OCI-LY7 (cell line): ENCODE data around the gene SAP30L. TPM values are rescaled to one million over a fixed set of nuclear protein-coding genes. Genes with fewer than 3 reads are reported as not detected.

ENCODE experiments used
- BruUV-seq: library from RNA; stranded (reverse); fragments of 400-500 nt; replicated peaks from 2 replicates; lab custom pipeline; 2021; lab: Mats Ljungman, UMichigan
- CTCF ChIA-PET: fragments of 300-600 bp; sonication (Branson Sonifier 250); formaldehyde crosslinking; loops from one replicate; lab custom pipeline; 2022; ENCODE audit warnings: antibody characterized with exemption; ENCODE audit not compliant: unreplicated experiment; lab: Charles Lee
- POLR2A ChIA-PET: fragments of 300-600 bp; sonication (Branson Sonifier 250); formaldehyde crosslinking; loops from one replicate; lab custom pipeline; 2022; ENCODE audit warnings: antibody characterized with exemption; lab: Charles Lee
- DNase-seq: peaks from one replicate; pipeline ENCODE4 v3.0.0-alpha.2; 2015; ENCODE audit warnings: low spot score
- H2AFZ ChIP-seq: fragments of 200-600 bp; sonication (generic), shearing (Covaris generic); 2 replicates; pipeline ENCODE4 v1.6.1; 2014; ENCODE audit warnings: mild to moderate bottlenecking, antibody characterized with exemption, low read length, moderate library complexity
- H3K27ac ChIP-seq: fragments of 200-600 bp; sonication (generic); 2 replicates; pipeline ENCODE4 v1.5.1; 2014; ENCODE audit warnings: mixed run types, low read depth, mild to moderate bottlenecking, moderate library complexity, low read length, inconsistent platforms; ENCODE audit not compliant: poor library complexity, severe bottlenecking
- H3K36me3 ChIP-seq: fragments of 200-600 bp; sonication (generic); 2 replicates; pipeline ENCODE4 v1.6.1; 2014; ENCODE audit warnings: mild to moderate bottlenecking, antibody characterized with exemption, low read length, moderate library complexity, mixed read lengths; ENCODE audit not compliant: insufficient read depth
- H3K4me1 ChIP-seq: fragments of 200-600 bp; sonication (generic); 2 replicates; pipeline ENCODE4 v1.5.1; 2014; ENCODE audit warnings: mild to moderate bottlenecking, low read length; ENCODE audit not compliant: insufficient read depth, poor library complexity, severe bottlenecking
- H3K4me2 ChIP-seq: fragments of 200-600 bp; sonication (generic); 2 replicates; pipeline ENCODE4 v1.6.1; 2014; ENCODE audit warnings: mild to moderate bottlenecking, low read length
- H3K4me3 ChIP-seq: fragments of 200-600 bp; sonication (generic); 2 replicates; pipeline ENCODE4 v1.5.1; 2014; ENCODE audit warnings: mild to moderate bottlenecking, low read depth, low read length; ENCODE audit not compliant: poor library complexity, severe bottlenecking
- H3K79me2 ChIP-seq: fragments of 200-600 bp; sonication (generic); 2 replicates; pipeline ENCODE4 v1.6.1; 2016; ENCODE audit warnings: low read depth, mild to moderate bottlenecking, low read length, moderate library complexity, mixed read lengths; ENCODE audit not compliant: insufficient read depth
- H3K9me2 ChIP-seq: fragments of 200-600 bp; sonication (generic); 2 replicates; pipeline ENCODE4 v1.6.1; 2016; ENCODE audit warnings: mild to moderate bottlenecking, low read length, mixed read lengths; ENCODE audit not compliant: insufficient read depth
- H3K9me3 ChIP-seq: fragments of 200-600 bp; sonication (generic); 2 replicates; pipeline ENCODE4 v1.6.1; 2014; ENCODE audit warnings: mild to moderate bottlenecking, mixed run types, low read length, mixed read lengths
- H4K20me1 ChIP-seq: fragments of 200-600 bp; sonication (generic); 2 replicates; pipeline ENCODE4 v1.6.1; 2014; ENCODE audit warnings: mild to moderate bottlenecking, antibody characterized with exemption, low read length, moderate library complexity, mixed read lengths; ENCODE audit not compliant: insufficient read depth
- EZH2phosphoT487 ChIP-seq: fragments of 200-600 bp; sonication (generic); IDR thresholded peaks from 2 replicates; pipeline ENCODE4 v1.6.1; 2018; ENCODE audit warnings: low read depth, borderline replicate concordance, mild to moderate bottlenecking, mixed run types, antibody characterized with exemption, low read length, moderate library complexity, mixed read lengths
- intact Hi-C: fragments of 100-400 bp; cut with micrococcal nuclease; formaldehyde crosslinking; loops from one replicate; pipeline ENCODE4 v1.10.0; 2022; ENCODE audit not compliant: unreplicated experiment
- total RNA-seq, 2 experiments: library from RNA; depleted of rRNA in 1 of 2; stranded (reverse); fragments of >200 nt in 1 of 2; shearing (Covaris generic) in 1 of 2; gene quantifications; 2 replicates each; pipeline ENCODE4 v1.2.3, GENCODE V29; 2014 to 2022
- TF ChIP-seq, protein P1 (sequence below): fragments of 200-600 bp; sonication (generic); conservative IDR thresholded peaks from 2 replicates; pipeline ENCODE4 v1.5.1; 2014; ENCODE audit warnings: mild to moderate bottlenecking, antibody characterized with exemption, low read length, moderate library complexity, mixed read lengths

SAP30L gene
- total RNA-seq, 2 experiments from 2014 or later = 37.5 to 38.7 TPM

DNA sequence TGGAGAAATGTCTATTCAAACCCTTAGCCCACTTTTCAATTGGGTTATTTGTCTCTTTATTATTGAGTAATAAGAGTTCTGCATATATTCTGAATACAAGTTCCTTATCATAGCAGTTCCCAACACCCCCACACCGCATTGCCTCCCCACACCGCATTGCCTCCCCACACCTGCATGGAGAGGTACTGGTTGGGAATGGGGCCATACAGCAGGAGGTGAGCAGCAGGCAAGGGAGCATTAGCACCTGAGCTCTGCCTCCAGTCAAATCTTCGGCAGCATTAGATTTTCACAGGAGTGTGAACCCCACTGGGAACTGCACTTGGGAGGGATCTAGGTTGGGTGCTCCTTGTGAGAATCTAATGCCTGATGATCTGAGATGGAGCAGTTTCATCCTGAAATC is 10.6 kb upstream of the SAP30L start:
- no peak for DNase-seq
- ChIA-PET POLR2A (interaction anchor here (0.6 kb wide), 1 partner anchor 1348 kb away, joined by 6 read pairs; no protein-coding TSS in a partner anchor), CTCF (no interaction called here)
- intact Hi-C loops = no loop called here
- Histone ChIP-seq H3K4me1 (no peaks in the 10 kb centered on the region), H2AFZ (no peak overlapping the region), H3K4me2 (no peak overlapping the region), H3K27ac (no peak overlapping the region), H3K9me3 (no peaks in the 10 kb centered on the region), H3K4me3 (no peak overlapping the region), H3K36me3 (peaks cover 52% of the 10 kb centered on the region), H4K20me1 (no peaks in the 10 kb centered on the region), H3K9me2 (no peaks in the 10 kb centered on the region), H3K79me2 (no peaks in the 10 kb centered on the region)
- no peak for TF ChIP-seq EZH2phosphoT487
- TF ChIP-seq, protein P1, sequence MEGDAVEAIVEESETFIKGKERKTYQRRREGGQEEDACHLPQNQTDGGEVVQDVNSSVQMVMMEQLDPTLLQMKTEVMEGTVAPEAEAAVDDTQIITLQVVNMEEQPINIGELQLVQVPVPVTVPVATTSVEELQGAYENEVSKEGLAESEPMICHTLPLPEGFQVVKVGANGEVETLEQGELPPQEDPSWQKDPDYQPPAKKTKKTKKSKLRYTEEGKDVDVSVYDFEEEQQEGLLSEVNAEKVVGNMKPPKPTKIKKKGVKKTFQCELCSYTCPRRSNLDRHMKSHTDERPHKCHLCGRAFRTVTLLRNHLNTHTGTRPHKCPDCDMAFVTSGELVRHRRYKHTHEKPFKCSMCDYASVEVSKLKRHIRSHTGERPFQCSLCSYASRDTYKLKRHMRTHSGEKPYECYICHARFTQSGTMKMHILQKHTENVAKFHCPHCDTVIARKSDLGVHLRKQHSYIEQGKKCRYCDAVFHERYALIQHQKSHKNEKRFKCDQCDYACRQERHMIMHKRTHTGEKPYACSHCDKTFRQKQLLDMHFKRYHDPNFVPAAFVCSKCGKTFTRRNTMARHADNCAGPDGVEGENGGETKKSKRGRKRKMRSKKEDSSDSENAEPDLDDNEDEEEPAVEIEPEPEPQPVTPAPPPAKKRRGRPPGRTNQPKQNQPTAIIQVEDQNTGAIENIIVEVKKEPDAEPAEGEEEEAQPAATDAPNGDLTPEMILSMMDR = no peak
- BruUV-seq = no TSS peak

DNA sequence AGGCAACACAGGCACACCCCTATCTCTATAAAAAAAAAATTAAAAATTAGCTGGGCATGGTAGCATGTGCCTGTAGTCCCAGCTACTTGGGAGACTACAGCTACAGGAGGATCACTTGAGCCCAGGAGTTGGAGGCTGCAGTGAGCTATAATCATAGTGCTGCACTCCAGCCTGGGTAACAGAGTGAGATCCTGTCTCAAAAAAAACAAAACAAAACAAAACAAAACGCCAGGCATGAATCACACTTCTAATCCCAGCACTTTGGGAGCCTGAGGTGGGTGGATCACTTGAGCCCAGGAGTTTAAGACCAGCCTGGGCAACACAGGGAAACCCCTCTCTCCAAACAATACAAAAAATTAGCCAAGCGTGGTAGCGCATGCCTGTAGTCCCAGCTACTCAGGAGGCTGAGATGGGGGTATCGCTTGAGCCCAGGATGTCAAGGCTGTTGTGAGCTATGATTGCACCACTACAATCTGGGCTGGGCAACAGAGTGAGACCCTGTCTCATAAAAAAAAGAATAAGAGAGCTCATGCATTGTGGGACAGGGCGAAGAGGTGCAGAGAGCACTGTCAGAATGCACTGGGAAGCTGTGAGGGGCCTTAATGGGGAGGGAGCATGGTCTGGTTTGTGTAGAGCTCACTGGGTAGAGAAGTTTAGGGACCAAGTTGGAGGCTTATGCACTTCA is 8.4 kb upstream of the SAP30L start:
- POLR2A ChIA-PET = no interaction called here
- intact Hi-C loops = no loop called here
- Histone ChIP-seq H4K20me1 (no peaks in the 10 kb centered on the region), H3K27ac (no peak overlapping the region), H3K9me3 (no peaks in the 10 kb centered on the region), H3K4me1 (no peaks in the 10 kb centered on the region), H3K79me2 (no peaks in the 10 kb centered on the region), H2AFZ (no peak overlapping the region), H3K9me2 (no peaks in the 10 kb centered on the region), H3K4me3 (no peak overlapping the region), H3K36me3 (peaks cover 74% of the 10 kb centered on the region), H3K4me2 (no peak overlapping the region)
- no peak for DNase-seq
- BruUV-seq = no TSS peak
- CTCF ChIA-PET = no interaction called here
- no peak for TF ChIP-seq EZH2phosphoT487
- TF ChIP-seq, protein P1 = no peak

DNA sequence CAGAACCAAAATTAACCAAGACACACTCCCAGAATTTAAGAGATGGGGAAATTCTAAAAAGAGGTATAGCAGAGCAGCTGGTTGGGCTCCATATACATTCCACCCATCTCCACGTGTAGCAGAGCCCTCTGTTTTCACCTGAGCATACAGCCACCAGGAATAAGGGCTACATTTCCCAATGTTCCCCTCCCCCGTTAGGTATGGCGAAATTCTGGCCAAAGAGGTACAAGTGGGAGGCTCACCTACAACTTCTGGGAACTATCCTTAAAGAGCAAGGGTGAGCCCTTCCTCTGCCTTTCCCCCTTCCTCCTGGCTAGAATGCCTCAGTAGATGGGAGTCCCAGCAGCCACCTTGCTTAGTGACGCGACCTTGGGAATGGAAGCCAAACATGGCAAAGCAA is 5.3 kb upstream of the SAP30L start:
- TF ChIP-seq, protein P1 = no peak
- TF ChIP-seq EZH2phosphoT487 = no peak
- ChIA-PET POLR2A (interaction anchor here (0.7 to 1.2 kb wide), 3 partner anchors 11 to 433 kb away, joined by 3 read pairs; no protein-coding TSS in a partner anchor), CTCF (no interaction called here)
- H3K9me2 ChIP-seq = no peaks in the 10 kb centered on the region
- intact Hi-C loops = loop anchor here (10.0 kb wide), 1 partner anchor 314 kb away; the partner anchor contains the start of gene LARP1
- H3K9me3 ChIP-seq = no peaks in the 10 kb centered on the region
- no peak overlapping the region for H3K4me3 ChIP-seq
- H2AFZ ChIP-seq = no peak overlapping the region
- no TSS peak for BruUV-seq
- H3K79me2 ChIP-seq = peaks cover 3% of the 10 kb centered on the region; the same call in 1 of the 2 replicates
- H4K20me1 ChIP-seq = no peaks in the 10 kb centered on the region
- H3K27ac ChIP-seq = no peak overlapping the region
- DNase-seq = no peak
- H3K4me1 ChIP-seq = peaks cover 5% of the 10 kb centered on the region
- peaks cover 69% of the 10 kb centered on the region for H3K36me3 ChIP-seq
- no peak overlapping the region for H3K4me2 ChIP-seq
